Measurements from ENCODE around the gene CATSPERD. TPM values are rescaled to one million over a fixed set of nuclear protein-coding genes. Genes with fewer than 3 reads are reported as not detected.

The CATSPERD gene
- total RNA-seq, 1 experiment from 2014 or later = not detected

GRCh38 chr19:5697890-5698634 is 22.4 kb upstream of the CATSPERD start:
- Histone ChIP-seq H3K14ac (ENCODE audit: insufficient read depth, low read length) (no peak overlapping the region), H4K91ac (ENCODE audit: insufficient read length, low read depth, low read length) (no peak overlapping the region), H3K23me2 (ENCODE audit: insufficient read length, low read depth, low read length, poor library complexity, severe bottlenecking) (no peaks in the 10 kb centered on the region), H3K79me1 (ENCODE audit: insufficient read depth, low read depth, low read length, poor library complexity, severe bottlenecking) (no peaks in the 10 kb centered on the region), H2AFZ (ENCODE audit: low read length) (no peak overlapping the region), H3K18ac (ENCODE audit: insufficient read length, low read depth, low read length) (no peak overlapping the region), H3K27me3 (ENCODE audit: insufficient read depth, low read length) (no peaks in the 10 kb centered on the region), H3K79me2 (ENCODE audit: insufficient read depth, low read length) (no peaks in the 10 kb centered on the region), H3K27ac (ENCODE audit: insufficient read length, low read depth, low read length) (no peak overlapping the region), H3K56ac (ENCODE audit: insufficient read length, low read depth, low read length) (no peak overlapping the region), H2BK5ac (ENCODE audit: insufficient read length, low read length) (no peak overlapping the region), H2AK5ac (ENCODE audit: insufficient read length, low read length) (no peak overlapping the region), H3K4ac (ENCODE audit: low read depth, low read length) (no peak overlapping the region), H4K5ac (ENCODE audit: insufficient read length, low read depth, low read length) (no peak overlapping the region), H3K4me1 (ENCODE audit: insufficient read depth, low read length) (no peaks in the 10 kb centered on the region), H2BK15ac (ENCODE audit: low read depth, low read length) (no peak overlapping the region), H3T11ph (ENCODE audit: low read length) (no peak overlapping the region), H3K9me3 (ENCODE audit: control insufficient read depth, low read depth, low read length) (no peaks in the 10 kb centered on the region), H4K8ac (replicated peaks; ENCODE audit: insufficient read length, low read depth, low read length) (no peak overlapping the region), H2BK12ac (ENCODE audit: insufficient read length, low read depth, low read length) (no peak overlapping the region), H2BK20ac (ENCODE audit: low read depth, low read length, poor library complexity, severe bottlenecking) (no peak overlapping the region), H4K20me1 (ENCODE audit: control insufficient read depth, insufficient read depth, insufficient read length) (no peaks in the 10 kb centered on the region), H3K9ac (ENCODE audit: extremely low read depth, insufficient read length, low read length) (no peak overlapping the region), H3K23ac (ENCODE audit: insufficient read length, low read depth, low read length) (no peak overlapping the region), H2BK120ac (ENCODE audit: low read depth, low read length, poor library complexity, severe bottlenecking) (no peak overlapping the region), H3K4me2 (ENCODE audit: insufficient read depth, insufficient read length, low read length) (no peak overlapping the region)
- peaks cover 0 to 3% of the 10 kb centered on the region in 2 experiments; a peak in 1 of 4 replicates for H3K4me1 Mint-ChIP-seq
- WGBS (ENCODE audit: extremely low coverage, insufficient read length, low lambda C conversion rate) = no CpG with 5 or more reads among the region's 30 CpGs
- peaks cover 4% of the 10 kb centered on the region; the same call in 1 of the 2 replicates for H3K27me3 Mint-ChIP-seq (ENCODE audit: low read depth)
- no peak overlapping the region for H3K4me3 Mint-ChIP-seq
- H3K9me3 Mint-ChIP-seq = peaks cover under 1 to 12% of the 10 kb centered on the region in 2 experiments; a peak in 3 of 5 replicates
- peaks cover 41 to 70% (median 58%) of the 10 kb centered on the region in 3 experiments for H3K36me3 Mint-ChIP-seq (ENCODE audit: insufficient read depth in 1 of 3, low read depth in 3 of 3)
- H3K27ac Mint-ChIP-seq = peak overlapping the region in 1 of 3 experiments; percentile 70; a peak in 1 of 7 replicates
- DNase-seq = no peak
- no peak for TF ChIP-seq CTCF (conservative IDR thresholded peaks at IDR 0.05)

Measured in H9 (cell line).